ENCODE results near the gene FLOT1.

FLOT1 gene

GRCh38 chr6:30682143-30683117 is 60.1 kb downstream of the FLOT1 start:
- H3K36me3 ChIP-seq (ENCODE audit: control insufficient read depth, insufficient read depth, low read length), result peaks cover 11% of the 10 kb centered on the region
- H3K4me1 ChIP-seq (ENCODE audit: control insufficient read depth, insufficient read depth, low read length, poor library complexity, severe bottlenecking), result peaks cover 26% of the 10 kb centered on the region
- peak overlapping the region; percentile 99 for H3K4me3 ChIP-seq (ENCODE audit: insufficient read depth, low read depth, low read length, poor library complexity, severe bottlenecking)
- no peaks in the 10 kb centered on the region for H3K27me3 ChIP-seq (replicated peaks; ENCODE audit: control insufficient read depth, insufficient read depth, low read length, poor library complexity, severe bottlenecking)
- H3K9me3 ChIP-seq (ENCODE audit: control insufficient read depth, low read length), result no peaks in the 10 kb centered on the region
- peak overlapping the region; percentile 96 for H3K27ac ChIP-seq (ENCODE audit: insufficient read depth, low read length, poor library complexity, severe bottlenecking)
- peak; percentile 82 to 86 (median 86) for DNase-seq

- Histone ChIP-seq H3K9me3 (ENCODE audit: control insufficient read depth, low read length) (no peaks in the 10 kb centered on the region), H3K27ac (ENCODE audit: insufficient read depth, low read length, poor library complexity, severe bottlenecking) (peak overlapping the region; percentile 96), H3K4me1 (ENCODE audit: control insufficient read depth, insufficient read depth, low read length, poor library complexity, severe bottlenecking) (peaks cover 24% of the 10 kb centered on the region), H3K4me3 (ENCODE audit: insufficient read depth, low read depth, low read length, poor library complexity, severe bottlenecking) (peak overlapping the region; percentile 99), H3K36me3 (ENCODE audit: control insufficient read depth, insufficient read depth, low read length) (peaks cover 18% of the 10 kb centered on the region), H3K27me3 (replicated peaks; ENCODE audit: control insufficient read depth, insufficient read depth, low read length, poor library complexity, severe bottlenecking) (no peaks in the 10 kb centered on the region)
- DNase-seq, result no peak
Observed at GRCh38 chr6:30681766-30682142, 60.7 kb downstream of the FLOT1 start.

- Histone ChIP-seq H3K9me3 (ENCODE audit: control insufficient read depth, low read length) (no peaks in the 10 kb centered on the region), H3K27me3 (replicated peaks; ENCODE audit: control insufficient read depth, insufficient read depth, low read length, poor library complexity, severe bottlenecking) (no peaks in the 10 kb centered on the region), H3K4me1 (ENCODE audit: control insufficient read depth, insufficient read depth, low read length, poor library complexity, severe bottlenecking) (peaks cover 24% of the 10 kb centered on the region), H3K27ac (ENCODE audit: insufficient read depth, low read length, poor library complexity, severe bottlenecking) (peak overlapping the region; percentile 96), H3K4me3 (ENCODE audit: insufficient read depth, low read depth, low read length, poor library complexity, severe bottlenecking) (peak overlapping the region; percentile 44), H3K36me3 (ENCODE audit: control insufficient read depth, insufficient read depth, low read length) (peaks cover 28% of the 10 kb centered on the region)
- DNase-seq, result no peak
Observed at GRCh38 chr6:30679765-30680535, 62.5 kb downstream of the FLOT1 start.

GRCh38 chr6:30678964-30679726 is 63.3 kb downstream of the FLOT1 start:
- Histone ChIP-seq H3K4me3 (ENCODE audit: insufficient read depth, low read depth, low read length, poor library complexity, severe bottlenecking) (peak overlapping the region; percentile 44), H3K4me1 (ENCODE audit: control insufficient read depth, insufficient read depth, low read length, poor library complexity, severe bottlenecking) (peaks cover 24% of the 10 kb centered on the region), H3K27me3 (replicated peaks; ENCODE audit: control insufficient read depth, insufficient read depth, low read length, poor library complexity, severe bottlenecking) (no peaks in the 10 kb centered on the region), H3K36me3 (ENCODE audit: control insufficient read depth, insufficient read depth, low read length) (peaks cover 28% of the 10 kb centered on the region), H3K9me3 (ENCODE audit: control insufficient read depth, low read length) (no peaks in the 10 kb centered on the region), H3K27ac (ENCODE audit: insufficient read depth, low read length, poor library complexity, severe bottlenecking) (peak overlapping the region; percentile 96)
- DNase-seq, result peak; percentile 78 to 87 (median 86)
